AG09309 (cell line): ENCODE results near the gene ZNF184.

Experiments used
- DNase-seq: peaks from one replicate; pipeline ENCODE4 v3.0.0-alpha.2; 2010; ENCODE audit warnings: low read depth
- H3K4me3 ChIP-seq: 2 replicates; pipeline ENCODE4 v1.5.1; 2011; ENCODE audit warnings: mild to moderate bottlenecking, low read depth, low read length, moderate library complexity; ENCODE audit not compliant: control insufficient read depth
- TF ChIP-seq, protein P1 (sequence below): IDR thresholded peaks from 2 replicates; pipeline ENCODE4 v1.5.1; 2011; ENCODE audit warnings: mild to moderate bottlenecking, low read depth, low read length, inconsistent platforms; ENCODE audit not compliant: insufficient read depth, control insufficient read depth; ENCODE audit errors: missing control alignments

ZNF184 gene

DNA sequence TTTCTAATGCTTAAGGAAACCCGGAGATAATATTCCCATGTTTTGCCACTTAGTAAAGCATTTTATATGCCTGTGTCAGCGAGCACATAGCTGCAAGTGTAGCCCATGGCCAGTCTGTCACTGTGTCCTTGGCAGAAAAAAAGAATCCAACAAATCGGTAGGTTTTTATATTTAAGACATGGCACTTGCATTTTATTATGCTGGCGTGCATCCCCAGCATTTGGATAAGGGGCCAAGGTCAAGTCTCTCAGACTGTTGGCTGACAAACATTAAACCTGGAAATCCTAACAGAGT, 1.2 kb upstream of the ZNF184 start:
- no peak for DNase-seq
- no peak overlapping the region; the same call in 1 of the 2 replicates for H3K4me3 ChIP-seq
- TF ChIP-seq, protein P1, sequence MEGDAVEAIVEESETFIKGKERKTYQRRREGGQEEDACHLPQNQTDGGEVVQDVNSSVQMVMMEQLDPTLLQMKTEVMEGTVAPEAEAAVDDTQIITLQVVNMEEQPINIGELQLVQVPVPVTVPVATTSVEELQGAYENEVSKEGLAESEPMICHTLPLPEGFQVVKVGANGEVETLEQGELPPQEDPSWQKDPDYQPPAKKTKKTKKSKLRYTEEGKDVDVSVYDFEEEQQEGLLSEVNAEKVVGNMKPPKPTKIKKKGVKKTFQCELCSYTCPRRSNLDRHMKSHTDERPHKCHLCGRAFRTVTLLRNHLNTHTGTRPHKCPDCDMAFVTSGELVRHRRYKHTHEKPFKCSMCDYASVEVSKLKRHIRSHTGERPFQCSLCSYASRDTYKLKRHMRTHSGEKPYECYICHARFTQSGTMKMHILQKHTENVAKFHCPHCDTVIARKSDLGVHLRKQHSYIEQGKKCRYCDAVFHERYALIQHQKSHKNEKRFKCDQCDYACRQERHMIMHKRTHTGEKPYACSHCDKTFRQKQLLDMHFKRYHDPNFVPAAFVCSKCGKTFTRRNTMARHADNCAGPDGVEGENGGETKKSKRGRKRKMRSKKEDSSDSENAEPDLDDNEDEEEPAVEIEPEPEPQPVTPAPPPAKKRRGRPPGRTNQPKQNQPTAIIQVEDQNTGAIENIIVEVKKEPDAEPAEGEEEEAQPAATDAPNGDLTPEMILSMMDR = no peak

DNA sequence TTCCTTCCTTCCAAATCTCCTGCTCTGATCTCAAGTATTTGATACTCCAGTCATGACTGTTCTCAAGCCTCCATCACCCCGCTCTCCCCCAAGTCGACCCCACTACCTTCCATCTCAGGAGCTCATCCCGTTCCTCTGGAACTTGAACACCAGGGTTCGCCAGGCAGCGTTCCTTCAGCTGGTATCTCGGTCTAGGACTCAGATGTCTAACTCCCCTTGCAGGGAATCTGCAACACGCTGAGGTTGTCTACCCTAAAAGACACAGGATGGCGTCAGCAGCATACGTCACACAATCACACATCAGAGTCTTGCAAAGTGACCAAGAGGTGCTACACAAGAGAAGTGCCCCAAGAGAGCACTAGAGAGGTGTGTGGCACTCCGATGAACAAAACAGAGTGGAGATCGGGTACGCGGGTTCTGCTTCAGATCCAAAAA, 706 bp downstream of the ZNF184 start:
- TF ChIP-seq, protein P1 = no peak
- H3K4me3 ChIP-seq = peak overlapping the region; percentile 69
- DNase-seq = no peak

DNA sequence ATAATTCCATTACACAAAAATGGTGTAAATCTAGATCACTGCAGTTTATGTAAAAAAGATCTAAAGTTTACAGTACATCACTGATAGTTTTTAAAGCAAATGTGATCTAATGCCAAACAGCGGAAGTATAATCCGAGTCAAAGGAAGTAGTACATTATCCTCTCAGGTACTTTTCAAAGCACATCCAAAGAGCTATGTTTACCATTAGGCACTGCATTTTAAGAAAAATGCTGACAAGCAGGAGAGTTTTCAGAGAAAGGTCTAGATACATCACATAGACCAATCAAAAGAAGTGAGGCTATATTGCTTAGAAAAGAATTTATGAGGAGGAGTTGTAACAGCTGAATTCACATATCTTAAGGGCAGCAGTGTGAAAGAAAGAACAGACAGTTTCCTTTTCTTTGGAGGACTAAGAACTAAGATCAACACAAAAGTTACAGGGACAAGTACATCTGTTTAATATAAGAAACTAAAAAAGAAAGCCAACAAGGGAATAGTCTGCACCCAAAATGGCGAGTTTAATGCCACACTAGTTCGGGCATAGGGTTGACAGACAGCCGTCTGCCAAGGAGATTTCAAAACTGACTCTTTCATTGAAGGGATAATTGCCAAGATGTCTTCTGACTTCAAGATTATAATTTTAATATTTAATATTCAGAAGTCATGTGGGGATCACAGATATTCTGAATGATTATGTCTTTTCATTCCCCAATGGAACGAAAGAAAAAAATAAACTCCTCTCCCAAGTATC, 1.4 kb downstream of the ZNF184 start:
- peak overlapping the region; percentile 69 for H3K4me3 ChIP-seq
- DNase-seq = no peak
- TF ChIP-seq, protein P1 = no peak

DNA sequence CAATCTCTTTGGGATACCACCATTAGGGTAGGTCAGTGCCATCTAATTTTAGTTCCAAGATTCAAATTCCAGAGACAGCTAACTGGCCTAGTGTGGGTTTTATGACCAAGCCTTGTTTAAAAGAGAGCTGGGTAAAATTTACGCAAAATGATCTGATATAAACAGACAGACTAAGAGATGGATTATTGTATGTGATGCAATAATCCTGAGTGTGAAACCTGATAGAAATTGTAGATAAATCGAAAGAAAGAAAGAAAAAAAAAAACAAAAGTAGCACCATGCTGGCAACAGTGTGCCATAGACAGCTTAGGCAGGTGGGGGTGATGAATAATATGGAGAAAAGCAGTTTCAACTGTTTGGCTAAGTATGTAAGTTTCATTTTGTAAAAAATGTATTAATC, 2.9 kb downstream of the ZNF184 start:
- DNase-seq = no peak
- H3K4me3 ChIP-seq = no peak overlapping the region
- TF ChIP-seq, protein P1 = no peak

DNA sequence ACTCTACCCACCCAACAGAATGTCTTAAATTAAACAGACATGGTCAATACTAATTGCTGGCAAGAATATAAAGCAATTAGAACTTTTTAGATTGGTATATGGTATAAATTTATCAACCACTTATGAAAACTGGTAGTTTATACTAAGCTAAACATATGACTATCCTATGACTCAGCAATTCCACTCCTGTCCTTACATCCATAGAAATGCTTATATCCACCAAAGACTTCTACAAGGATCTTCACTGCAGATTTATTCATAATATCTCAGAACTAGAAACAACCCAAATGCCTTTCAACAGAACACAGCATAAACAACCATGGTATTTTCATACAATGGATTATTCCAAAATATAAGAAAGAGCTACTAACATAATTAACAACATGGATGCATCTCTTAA, 4.6 kb downstream of the ZNF184 start:
- no peak for DNase-seq
- H3K4me3 ChIP-seq = no peak overlapping the region
- TF ChIP-seq, protein P1 = no peak

DNA sequence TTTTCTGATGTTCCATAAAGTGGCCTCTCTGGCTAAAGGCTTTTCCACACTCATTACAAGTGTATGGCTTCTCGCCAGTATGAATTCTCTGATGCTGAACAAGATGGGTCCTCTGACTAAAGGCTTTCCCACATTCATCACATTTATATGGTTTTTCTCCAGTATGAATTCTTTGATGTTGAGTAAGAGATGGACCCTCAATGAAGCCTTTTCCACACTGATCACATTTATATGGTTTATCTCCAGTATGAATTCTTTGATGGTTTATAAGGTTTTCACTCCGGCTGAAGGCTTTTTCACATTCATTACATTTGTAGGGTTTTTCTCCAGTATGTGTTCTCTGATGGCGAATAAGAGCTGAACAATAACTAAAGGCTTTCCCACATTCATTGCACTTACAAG, 20.4 kb downstream of the ZNF184 start:
- no peak overlapping the region for H3K4me3 ChIP-seq
- DNase-seq = no peak
- TF ChIP-seq, protein P1 = no peak
